Activated CD4-positive, alpha-beta T cell treated with anti-CD3 and anti-CD28 coated beads, Interleukin-2, amount 50 U/mL, for 24 hours (primary cell): Measurements from ENCODE around the gene INSC.
"Not testable (repeated sequence)": the region's sequence is repeated elsewhere in the genome, so short reads cannot be mapped to it uniquely, and the experiment has no call there.

Experiments
- DNase-seq, 2 donors: peaks; one replicate each; pipeline ENCODE4 v3.0.0-alpha.2; 2020; ENCODE audit warnings: low read depth in 1 of 2, low spot score in 1 of 2

INSC gene

DNA sequence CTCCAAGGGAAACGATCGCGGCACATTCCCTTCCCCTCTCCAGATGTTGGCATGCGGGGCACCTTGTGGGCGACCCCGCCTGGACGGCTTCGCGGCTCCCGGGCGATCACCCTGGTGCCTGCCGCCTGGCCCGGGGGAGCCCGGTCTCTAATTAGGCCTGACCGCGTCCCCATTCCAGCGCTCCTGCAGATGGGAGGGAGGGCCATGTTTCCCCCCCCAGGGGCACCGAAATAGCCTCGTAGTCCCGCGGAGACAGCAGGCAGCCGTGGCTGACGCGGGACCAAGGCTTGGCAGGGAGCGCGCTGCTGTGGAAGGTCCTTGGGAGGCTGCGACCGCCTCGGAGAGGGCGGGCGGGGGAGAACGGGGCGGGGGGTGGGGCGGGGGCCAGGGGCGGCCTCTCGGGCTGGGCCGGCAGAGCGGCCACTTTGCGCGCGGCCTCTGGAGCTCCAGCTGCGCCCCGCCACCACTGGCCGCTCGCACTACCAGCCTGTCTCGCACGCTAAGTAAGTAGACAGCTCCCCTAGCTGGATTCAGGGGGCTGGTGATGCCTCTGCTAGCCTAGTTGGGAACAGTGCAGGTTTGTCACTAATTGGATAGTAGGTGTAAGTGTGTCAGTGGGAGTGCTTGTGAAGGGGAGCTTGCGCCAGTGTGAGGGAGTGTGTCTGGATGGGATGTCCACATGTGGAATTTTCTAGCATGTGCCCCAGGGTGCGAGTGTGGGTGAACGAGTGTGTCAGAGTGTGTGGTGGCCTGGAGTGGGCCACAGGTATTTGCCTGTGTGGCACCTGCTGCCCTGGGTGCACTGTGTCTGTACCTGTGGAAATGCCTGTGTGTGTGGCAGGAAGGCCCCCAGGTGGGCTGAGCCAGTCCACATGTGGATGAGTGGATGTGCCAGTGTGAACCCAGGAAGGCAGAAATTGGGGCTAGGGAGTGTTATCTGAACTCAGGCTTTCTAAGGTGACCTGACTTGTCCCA, at the start of gene INSC:
Gene INSC, plus strand, starts transcription at position 423 of the 975 bp plus-strand sequence. CDS start 34,252 bp downstream, outside the sequence.
- no peak for DNase-seq

DNA sequence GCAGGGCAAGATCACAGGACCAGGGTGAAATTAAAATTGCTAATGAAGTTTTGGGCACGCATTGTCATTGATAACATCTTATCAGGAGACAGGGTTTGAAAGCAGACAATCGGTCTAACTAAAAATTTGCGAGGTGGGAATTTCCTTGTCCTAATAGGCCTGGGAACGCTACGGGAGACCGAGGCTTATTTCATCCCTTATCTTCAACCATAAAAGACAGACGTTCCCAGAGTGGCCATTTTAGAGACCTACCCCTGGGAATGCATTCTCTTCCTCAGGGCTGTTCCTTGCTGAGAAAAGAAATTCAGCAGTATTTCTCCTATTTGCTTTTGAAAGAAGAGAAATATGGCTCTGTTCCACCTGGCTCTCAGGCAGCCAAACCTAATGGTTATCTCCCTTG, 45.0 kb upstream of the INSC start:
- DNase-seq = not testable (repeated sequence)

DNA sequence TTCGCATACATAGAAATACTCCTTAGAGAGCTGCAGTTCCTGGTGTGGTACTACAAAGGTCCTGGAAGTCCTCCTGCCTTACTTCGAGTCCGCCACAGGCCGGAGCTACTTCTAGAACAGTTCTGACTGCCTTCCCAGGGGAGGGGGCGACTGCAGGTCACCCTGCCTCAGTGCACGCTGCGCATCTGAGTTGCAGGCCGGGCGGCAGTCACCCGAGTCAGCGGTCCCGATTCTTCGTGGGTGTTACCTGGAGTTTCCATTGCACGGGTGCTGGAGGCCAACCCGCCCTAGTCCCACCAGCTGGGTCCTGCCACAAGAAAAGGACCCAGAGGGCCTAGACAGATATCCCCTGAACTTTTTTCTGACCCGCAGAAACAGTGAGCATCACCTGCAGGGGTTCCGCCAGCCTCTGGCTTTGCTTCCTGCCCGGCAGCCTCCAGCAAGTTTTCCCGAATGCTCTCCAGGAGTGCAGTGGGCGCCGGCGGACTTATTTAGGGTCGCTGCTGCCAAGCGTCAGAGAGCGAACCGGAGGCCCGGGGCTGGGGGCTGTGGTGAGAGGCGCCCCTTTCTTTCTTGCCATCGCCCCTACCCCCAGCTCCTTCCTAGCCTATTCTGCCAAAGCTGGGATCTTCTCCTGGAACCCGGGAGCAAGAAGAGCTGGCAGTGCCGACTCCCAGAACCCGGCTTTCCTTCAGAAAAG, 43.0 kb upstream of the INSC start:
- no peak for DNase-seq

DNA sequence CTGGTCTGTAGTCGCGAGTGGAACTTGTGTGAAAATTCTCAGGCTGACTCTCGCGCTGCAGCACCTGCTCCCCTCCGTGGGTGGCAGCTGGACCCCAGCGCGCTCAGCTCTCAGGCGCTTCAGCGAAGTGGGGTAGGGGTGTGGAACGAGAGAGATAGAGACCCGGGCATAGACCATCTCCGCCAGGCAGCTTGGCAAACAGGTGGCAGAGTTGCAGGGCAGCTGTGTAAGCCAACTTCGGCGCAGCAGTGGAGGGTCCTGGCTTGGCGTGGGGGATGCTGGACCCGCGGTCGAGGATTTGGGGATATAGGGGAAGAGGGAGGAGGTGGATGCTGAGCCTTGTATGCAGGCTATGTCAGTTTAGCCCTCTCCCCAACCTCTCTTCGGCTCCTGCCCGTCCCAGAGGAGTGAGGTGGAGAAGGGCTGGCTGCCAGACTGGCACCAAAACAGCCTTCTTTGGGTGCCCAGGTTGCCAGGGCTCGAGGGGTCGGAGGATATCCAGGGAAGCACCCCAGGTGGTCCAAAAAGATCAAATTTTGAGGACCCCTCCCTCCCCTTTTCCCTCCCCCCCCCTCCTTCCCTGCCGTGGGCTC, 42.1 kb upstream of the INSC start:
- no peak for DNase-seq

- DNase-seq = peak in 1 of 2 donors; percentile 18
Measured at GRCh38 chr11:15073361-15074205, 41.1 kb upstream of the INSC start, which contains the start of gene CALCB. CALCB (plus strand) TSS chr11:15073593; CDS start chr11:15074719, 1,126 bp downstream.

DNA sequence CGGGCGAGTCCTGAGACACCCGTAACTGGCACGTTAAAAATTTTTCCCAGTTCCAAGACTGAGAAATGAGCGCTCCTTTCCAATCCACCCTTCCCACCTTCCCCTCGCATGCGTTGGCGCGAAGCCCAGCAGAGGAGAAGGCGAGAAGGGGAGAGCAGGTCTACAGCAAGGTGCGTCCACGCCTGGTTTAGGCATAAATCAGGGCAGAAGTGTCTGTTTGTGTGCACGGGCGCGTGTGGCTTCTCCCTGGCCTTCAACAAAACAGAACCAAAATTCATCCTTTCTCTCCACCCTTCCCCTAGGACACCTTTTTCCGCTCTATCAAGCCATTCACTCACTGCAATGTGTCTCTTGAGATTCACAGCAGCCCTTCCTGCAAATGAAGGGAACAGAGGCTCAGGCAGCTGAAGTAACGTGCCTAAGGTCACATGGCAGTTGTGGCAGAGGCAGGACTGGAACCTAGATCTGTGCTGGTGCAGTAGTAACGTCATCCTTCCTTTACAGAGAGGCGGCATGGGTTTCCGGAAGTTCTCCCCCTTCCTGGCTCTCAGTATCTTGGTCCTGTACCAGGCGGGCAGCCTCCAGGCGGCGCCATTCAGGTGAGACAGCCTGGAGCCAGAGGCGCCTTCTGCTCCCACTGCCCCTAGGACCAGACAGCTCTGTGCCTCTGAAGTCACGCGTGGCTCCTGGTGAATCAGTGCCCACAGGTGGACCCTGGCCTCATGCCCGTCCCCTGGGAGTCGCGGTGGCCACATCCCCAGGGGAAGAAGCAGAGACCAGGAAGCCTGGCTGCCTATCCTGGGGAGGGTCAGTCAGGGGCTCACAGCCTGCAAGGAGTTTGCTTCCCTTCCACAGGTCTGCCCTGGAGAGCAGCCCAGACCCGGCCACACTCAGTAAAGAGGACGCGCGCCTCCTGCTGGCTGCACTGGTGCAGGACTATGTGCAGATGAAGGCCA, 40.2 kb upstream of the INSC start:
- DNase-seq = peak; percentile 87

DNA sequence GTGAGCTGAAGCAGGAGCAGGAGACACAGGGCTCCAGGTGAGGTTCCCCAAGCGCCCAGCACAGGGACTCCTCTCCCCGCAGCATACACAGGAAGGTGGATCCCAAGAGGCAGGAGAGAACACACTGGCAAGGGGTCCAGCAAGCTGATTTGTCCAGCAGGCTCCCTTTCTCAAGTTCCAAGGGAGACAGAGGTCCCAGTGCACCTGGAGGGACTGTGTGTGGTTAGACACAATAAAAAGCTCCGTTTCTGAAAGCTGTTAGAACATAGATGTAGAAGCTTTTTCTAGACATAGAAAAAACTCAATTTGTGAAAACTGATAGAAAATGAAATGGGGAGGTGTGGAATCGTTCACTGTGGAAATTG, 39.6 kb upstream of the INSC start:
- no peak for DNase-seq

- DNase-seq = no peak
Measured at GRCh38 chr11:15091175-15091574, 23.5 kb upstream of the INSC start.

- DNase-seq = no peak
Measured at GRCh38 chr11:15091625-15092024, 23.1 kb upstream of the INSC start.

- no peak for DNase-seq
Measured at GRCh38 chr11:15093432-15093831, 21.3 kb upstream of the INSC start.

- DNase-seq = no peak
Measured at GRCh38 chr11:15095736-15096228, 18.9 kb upstream of the INSC start.

- DNase-seq = no peak
Measured at GRCh38 chr11:15097411-15097810, 17.3 kb upstream of the INSC start.

- DNase-seq = no peak
Measured at GRCh38 chr11:15099267-15099666, 15.5 kb upstream of the INSC start.

DNA sequence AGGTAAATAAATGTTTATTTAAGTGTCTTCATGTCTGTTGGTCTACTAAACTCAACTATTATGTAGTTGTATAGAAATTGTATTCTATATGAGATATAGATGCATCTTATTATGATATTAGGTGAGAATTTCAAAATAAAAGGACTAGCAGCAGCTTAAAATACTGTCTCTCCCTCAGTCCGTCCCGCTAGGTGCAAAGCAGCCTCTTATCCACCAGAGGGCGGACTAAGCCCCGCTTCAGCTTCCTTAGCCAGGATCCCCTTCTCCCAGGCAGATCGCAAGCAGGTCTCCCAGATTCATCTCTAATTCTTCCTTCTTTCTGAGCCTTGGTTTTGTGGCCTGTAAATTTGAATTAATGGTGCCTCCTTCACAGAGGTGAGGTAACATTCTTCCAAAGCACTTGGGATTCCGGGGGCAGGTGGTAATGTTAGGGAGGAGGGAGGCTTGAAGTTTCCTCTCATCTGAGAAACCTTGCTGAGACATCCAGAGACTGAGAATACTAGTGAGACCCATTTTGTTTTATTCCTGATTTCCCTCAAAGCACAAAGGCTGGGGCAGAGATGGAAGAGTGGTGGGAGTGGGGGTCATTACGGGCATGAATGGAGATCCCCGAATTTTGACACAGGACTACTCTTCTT, 13.5 kb upstream of the INSC start:
- DNase-seq = peak in 1 of 2 donors; percentile 28

DNA sequence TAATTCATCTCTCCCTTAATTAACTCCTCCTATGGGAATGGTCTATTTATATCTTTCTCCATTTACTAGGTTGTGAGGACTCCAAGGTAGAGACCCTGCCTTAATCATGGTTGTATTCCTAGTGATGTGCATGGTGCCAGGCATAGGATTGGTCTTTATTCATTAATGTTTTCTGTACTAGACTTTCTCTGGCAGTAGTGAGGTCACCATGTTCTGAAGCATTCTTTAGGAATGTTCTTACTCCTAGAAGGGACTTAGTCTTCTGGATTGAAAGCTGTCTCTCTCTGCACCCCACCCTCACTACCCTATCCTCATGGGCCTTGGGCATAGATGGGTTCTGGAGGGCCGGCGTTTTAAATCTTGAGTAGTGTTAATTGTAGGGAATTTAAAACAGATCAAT, 10.6 kb upstream of the INSC start:
- no peak for DNase-seq

DNA sequence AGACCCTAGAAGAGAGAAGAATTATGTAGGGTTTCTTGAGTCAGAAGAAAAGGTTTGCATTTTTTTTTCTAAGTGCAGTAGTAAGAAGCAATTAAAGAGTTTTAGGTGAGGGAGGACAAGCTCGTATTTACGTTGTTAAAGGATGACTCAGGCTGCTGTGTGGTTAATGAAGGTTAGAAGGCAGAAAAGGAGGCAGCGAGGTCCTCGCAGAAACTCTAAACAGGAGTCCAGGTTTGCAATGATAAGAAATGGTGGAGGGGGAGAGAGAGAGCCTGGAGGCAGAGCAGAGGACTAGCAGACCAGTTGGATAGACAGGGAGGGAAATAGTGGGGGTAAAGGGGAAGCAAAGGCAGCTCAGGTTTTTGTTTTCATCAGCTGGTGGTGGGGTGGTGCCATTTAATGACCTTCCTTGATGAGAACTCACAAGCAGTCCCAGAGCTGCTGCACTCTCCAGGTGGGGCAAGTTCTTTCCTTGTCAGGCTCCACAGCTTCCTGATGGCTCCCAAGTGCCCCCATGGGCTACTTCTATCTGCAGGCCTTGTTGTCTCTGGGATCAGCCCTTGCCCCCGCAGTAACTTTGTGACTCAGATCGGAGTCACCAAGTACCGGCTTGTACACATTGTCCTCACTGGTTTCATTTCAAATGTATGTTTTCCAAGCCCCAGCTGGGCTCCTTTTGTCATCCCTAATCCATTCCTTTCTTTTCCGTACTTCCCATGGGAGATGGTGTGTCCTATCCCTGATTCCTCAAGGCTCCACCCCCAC, 8.3 kb upstream of the INSC start:
- DNase-seq = no peak

GRCh38 chr11:15107730-15108515, 6.8 kb upstream of the INSC start:
- DNase-seq = no peak
